ENCODE measurements around the gene LTBP2. TPM values are rescaled to one million over a fixed set of nuclear protein-coding genes. Genes with fewer than 3 reads are reported as not detected.

The LTBP2 gene
- total and polyA plus RNA-seq, 2 of the 8 experiments (the other 6 are each of a cell fraction or from before 2014, with no cell fraction given) = 0.48 to 0.89 TPM

DNA sequence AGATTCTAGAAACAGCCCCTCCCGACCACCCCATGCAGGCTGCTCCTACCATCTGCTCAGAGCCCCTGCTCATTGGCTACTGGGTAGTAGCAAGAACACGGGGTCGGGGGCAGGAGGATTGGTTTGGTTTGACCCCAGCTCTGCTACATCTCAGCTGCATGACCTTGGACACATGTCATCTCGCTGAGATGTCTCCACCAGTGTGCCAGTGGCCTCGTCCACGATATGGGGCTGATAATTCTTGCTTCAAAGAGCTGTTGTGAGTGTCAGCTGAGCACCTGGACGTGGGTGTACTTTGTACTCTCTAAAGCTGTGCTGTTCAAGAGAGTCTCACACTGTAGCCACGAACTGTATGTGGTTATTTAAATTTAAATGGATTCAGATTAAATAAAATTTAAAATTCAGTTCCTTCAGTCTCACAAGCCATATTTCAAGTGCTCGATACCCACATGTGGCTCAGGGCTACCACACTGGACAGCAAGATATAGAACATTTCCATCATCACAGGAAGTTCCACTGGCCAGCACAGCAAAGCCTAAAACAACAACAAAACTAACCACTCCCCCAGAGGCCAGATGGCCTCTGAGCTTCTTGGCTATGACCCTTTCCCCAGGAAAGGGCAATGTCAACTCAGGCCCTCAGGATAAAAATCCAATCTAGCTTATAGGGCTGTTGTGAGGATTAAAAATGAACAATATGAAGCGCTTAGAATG lies 18.6 kb downstream of the LTBP2 start:
- no peak overlapping the region for H2BK5ac ChIP-seq (ENCODE audit: low read depth, low read length)
- POLR2A ChIA-PET (ENCODE audit: partially characterized antibody) = no interaction called here
- no peak overlapping the region for H3K23ac ChIP-seq (ENCODE audit: insufficient read length)
- no peaks in the 10 kb centered on the region for H3K79me2 ChIP-seq (ENCODE audit: control insufficient read depth in 1 of 2, insufficient read depth in 2 of 2, low read length in 2 of 2)
- DNase-seq (ENCODE audit: low read depth in 1 of 2, low spot score in 2 of 2) (no peak), FAIRE-seq (no peak)
- no peak overlapping the region for H2AFZ ChIP-seq (ENCODE audit: low read length)
- H3K4me1 ChIP-seq (replicated peaks in 1 of 4; ENCODE audit: control insufficient read depth in 3 of 4, insufficient read depth in 4 of 4, low read length in 3 of 4) = no peaks in the 10 kb centered on the region; a peak in 1 of 7 replicates
- H3K9ac ChIP-seq (replicated peaks in 1 of 4; ENCODE audit: extremely low read depth in 1 of 4, low read depth in 3 of 4, low read length in 3 of 4) = no peak overlapping the region
- H4K91ac ChIP-seq (replicated peaks; ENCODE audit: insufficient read length, low read length) = no peak overlapping the region
- no peak overlapping the region for H2BK20ac ChIP-seq (ENCODE audit: low read length)
- H3K4ac ChIP-seq (replicated peaks; ENCODE audit: insufficient read length, low read depth, low read length) = no peak overlapping the region
- H3K23me2 ChIP-seq (ENCODE audit: low read depth, low read length) = no peaks in the 10 kb centered on the region
- no peak overlapping the region for H3K56ac ChIP-seq (replicated peaks; ENCODE audit: insufficient read length, low read depth, low read length)
- no peak overlapping the region for H2AK5ac ChIP-seq (ENCODE audit: low read depth, low read length)
- H2BK12ac ChIP-seq (ENCODE audit: low read depth, low read length) = no peak overlapping the region
- H4K20me1 ChIP-seq (replicated peaks in 1 of 2; ENCODE audit: control insufficient read depth in 1 of 2, insufficient read depth in 2 of 2, low read length in 2 of 2) = peaks cover 0 to 2% of the 10 kb centered on the region in 2 experiments
- no peaks in the 10 kb centered on the region for H3K36me3 ChIP-seq (ENCODE audit: control insufficient read depth in 2 of 4, insufficient read depth in 4 of 4, low read length in 3 of 4)
- no peak overlapping the region for H4K8ac ChIP-seq (ENCODE audit: extremely low read depth, insufficient read depth, low read length)
- 88% methylated on average over 10 of the region's 10 CpGs; no CpG with 5 or more reads in 1 of the 2 experiments for WGBS, 2 experiments (ENCODE audit: extremely low coverage in 1 of 2, insufficient coverage in 1 of 2, insufficient read length in 1 of 2, insufficient replicate concordance in 2 of 2, low coverage in 1 of 2, low lambda C conversion rate in 2 of 2, missing lambda C conversion rate in 1 of 2)
- no peaks in the 10 kb centered on the region for H3K27me3 ChIP-seq (replicated peaks in 1 of 4; ENCODE audit: control insufficient read depth in 3 of 4, extremely low read depth in 1 of 4, insufficient read depth in 3 of 4, low read length in 3 of 4)
- TF ChIP-seq CREB1 (IDR thresholded peaks at IDR 0.05) (no peak), KDM1A (IDR thresholded peaks at IDR 0.05; ENCODE audit: borderline replicate concordance, low read length) (no peak), CHD2 (IDR thresholded peaks at IDR 0.05; ENCODE audit: low read length) (no peak)
- no peak overlapping the region for H4K5ac ChIP-seq (ENCODE audit: insufficient read length, low read depth, low read length)
- no peak overlapping the region for H3K4me2 ChIP-seq (ENCODE audit: insufficient read depth in 1 of 2, low read depth in 2 of 2, low read length in 2 of 2)
- H3K9me3 ChIP-seq (ENCODE audit: insufficient read depth in 2 of 2, low read depth in 1 of 2, low read length in 1 of 2) = no peaks in the 10 kb centered on the region
- no peak overlapping the region for H3K14ac ChIP-seq (ENCODE audit: insufficient read length)
- H3K18ac ChIP-seq (ENCODE audit: extremely low read depth, low read length) = no peak overlapping the region
- H3K4me3 ChIP-seq (ENCODE audit: extremely low read depth in 1 of 4, insufficient read depth in 2 of 4, low read depth in 3 of 4, low read length in 4 of 4) = no peak overlapping the region
- H2BK15ac ChIP-seq (ENCODE audit: low read length) = no peak overlapping the region
- H3K27ac ChIP-seq (ENCODE audit: low read depth, low read length) = no peak overlapping the region
- CTCF ChIA-PET (ENCODE audit: partially characterized antibody) = interaction anchor here (0.8 to 20.0 kb wide), 7 partner anchors 8 to 92 kb away, joined by 3 to 176 read pairs (median 4); partner anchors contain the start of gene LTBP2
- H2BK120ac ChIP-seq (replicated peaks; ENCODE audit: low read depth, low read length) = no peak overlapping the region
- no peaks in the 10 kb centered on the region for H3K79me1 ChIP-seq (ENCODE audit: low read depth, low read length)

Data from H1 (cell line).